H1 (cell line): ENCODE data around the gene COL27A1. TPM values are rescaled to one million over a fixed set of nuclear protein-coding genes. Genes with fewer than 3 reads are reported as not detected.

Experiments
- polyA plus RNA-seq, 7 experiments: library from polyadenylated mRNA; depleted of rRNA in 3 of 7; stranded (reverse) in 5 of 7; unstranded in 2 of 7; fragments of >200 nt in 5 of 7; fragments of 200-250 nt in 2 of 7; gene quantifications; 1 replicate in 5 of 7; 2 replicates in 1 of 7; 4 replicates in 1 of 7; pipeline versions ENCODE4 v1.2.1 to v1.2.3, GENCODE V29; 2011 to 2013; ENCODE audit warnings: missing spikeins in 2 of 7, mixed read lengths in 2 of 7
- total RNA-seq: library from RNA; stranded (reverse); fragmentation: NEBNext Ultra II Directional; extraction: Animal tissue kit (Norgen Biotek cat#: 25700); gene quantifications from 2 replicates; pipeline ENCODE4 v1.2.1, GENCODE V29; 2021
- TF ChIP-seq, protein P1 (sequence below): fragments of 300-600 bp; sonication (generic); IDR thresholded peaks from 2 replicates; pipeline ENCODE4 v1.7.1; 2012; ENCODE audit warnings: low read length, moderate library complexity, mild to moderate bottlenecking, inconsistent platforms; ENCODE audit not compliant: insufficient replicate concordance
- TF ChIP-seq, protein P2 (sequence below): IDR thresholded peaks from 2 replicates; pipeline ENCODE4 v1.6.1; 2012; ENCODE audit warnings: inconsistent platforms

COL27A1 gene
- total and polyA plus RNA-seq, 2 of the 8 experiments (the other 6 are each of a cell fraction or from before 2014, with no cell fraction given), result 15.1 to 22.8 TPM

DNA sequence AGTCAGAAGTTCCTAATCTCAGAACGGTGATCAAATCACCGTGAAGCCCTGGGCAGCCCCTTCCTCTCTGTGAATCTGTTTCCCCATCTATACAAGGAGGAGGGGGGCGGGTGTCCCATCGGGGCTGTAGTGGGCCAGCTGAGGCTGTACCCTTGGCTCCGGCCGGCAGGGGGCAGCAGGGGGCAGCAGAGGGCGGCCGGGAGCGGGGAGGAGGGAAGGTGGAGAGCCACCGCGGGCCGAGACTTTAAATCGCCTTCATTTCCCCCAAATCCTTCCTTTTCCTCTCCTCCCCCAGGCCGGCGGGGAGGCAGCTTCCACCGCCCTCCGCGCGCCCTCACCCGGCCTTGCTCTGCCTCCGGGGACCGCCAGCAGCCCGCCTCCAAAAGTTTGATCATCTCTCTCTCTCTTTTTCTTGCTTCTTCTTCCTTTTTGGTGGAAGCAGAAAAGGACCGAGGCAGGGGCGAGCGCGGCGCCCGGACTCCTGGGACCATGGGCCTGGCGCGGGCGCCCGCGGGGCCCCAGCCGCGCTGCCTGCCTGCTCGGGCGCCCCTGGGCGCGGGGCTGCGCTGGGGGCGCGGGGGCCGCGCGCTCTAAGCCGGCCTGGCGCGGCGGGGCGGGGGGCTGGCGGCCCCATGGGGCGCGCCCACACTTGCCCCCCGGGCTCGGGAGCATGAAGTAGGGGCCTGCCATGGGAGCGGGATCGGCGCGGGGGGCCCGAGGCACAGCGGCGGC, at the start of gene COL27A1 (continued):
- TF ChIP-seq, protein P1, sequence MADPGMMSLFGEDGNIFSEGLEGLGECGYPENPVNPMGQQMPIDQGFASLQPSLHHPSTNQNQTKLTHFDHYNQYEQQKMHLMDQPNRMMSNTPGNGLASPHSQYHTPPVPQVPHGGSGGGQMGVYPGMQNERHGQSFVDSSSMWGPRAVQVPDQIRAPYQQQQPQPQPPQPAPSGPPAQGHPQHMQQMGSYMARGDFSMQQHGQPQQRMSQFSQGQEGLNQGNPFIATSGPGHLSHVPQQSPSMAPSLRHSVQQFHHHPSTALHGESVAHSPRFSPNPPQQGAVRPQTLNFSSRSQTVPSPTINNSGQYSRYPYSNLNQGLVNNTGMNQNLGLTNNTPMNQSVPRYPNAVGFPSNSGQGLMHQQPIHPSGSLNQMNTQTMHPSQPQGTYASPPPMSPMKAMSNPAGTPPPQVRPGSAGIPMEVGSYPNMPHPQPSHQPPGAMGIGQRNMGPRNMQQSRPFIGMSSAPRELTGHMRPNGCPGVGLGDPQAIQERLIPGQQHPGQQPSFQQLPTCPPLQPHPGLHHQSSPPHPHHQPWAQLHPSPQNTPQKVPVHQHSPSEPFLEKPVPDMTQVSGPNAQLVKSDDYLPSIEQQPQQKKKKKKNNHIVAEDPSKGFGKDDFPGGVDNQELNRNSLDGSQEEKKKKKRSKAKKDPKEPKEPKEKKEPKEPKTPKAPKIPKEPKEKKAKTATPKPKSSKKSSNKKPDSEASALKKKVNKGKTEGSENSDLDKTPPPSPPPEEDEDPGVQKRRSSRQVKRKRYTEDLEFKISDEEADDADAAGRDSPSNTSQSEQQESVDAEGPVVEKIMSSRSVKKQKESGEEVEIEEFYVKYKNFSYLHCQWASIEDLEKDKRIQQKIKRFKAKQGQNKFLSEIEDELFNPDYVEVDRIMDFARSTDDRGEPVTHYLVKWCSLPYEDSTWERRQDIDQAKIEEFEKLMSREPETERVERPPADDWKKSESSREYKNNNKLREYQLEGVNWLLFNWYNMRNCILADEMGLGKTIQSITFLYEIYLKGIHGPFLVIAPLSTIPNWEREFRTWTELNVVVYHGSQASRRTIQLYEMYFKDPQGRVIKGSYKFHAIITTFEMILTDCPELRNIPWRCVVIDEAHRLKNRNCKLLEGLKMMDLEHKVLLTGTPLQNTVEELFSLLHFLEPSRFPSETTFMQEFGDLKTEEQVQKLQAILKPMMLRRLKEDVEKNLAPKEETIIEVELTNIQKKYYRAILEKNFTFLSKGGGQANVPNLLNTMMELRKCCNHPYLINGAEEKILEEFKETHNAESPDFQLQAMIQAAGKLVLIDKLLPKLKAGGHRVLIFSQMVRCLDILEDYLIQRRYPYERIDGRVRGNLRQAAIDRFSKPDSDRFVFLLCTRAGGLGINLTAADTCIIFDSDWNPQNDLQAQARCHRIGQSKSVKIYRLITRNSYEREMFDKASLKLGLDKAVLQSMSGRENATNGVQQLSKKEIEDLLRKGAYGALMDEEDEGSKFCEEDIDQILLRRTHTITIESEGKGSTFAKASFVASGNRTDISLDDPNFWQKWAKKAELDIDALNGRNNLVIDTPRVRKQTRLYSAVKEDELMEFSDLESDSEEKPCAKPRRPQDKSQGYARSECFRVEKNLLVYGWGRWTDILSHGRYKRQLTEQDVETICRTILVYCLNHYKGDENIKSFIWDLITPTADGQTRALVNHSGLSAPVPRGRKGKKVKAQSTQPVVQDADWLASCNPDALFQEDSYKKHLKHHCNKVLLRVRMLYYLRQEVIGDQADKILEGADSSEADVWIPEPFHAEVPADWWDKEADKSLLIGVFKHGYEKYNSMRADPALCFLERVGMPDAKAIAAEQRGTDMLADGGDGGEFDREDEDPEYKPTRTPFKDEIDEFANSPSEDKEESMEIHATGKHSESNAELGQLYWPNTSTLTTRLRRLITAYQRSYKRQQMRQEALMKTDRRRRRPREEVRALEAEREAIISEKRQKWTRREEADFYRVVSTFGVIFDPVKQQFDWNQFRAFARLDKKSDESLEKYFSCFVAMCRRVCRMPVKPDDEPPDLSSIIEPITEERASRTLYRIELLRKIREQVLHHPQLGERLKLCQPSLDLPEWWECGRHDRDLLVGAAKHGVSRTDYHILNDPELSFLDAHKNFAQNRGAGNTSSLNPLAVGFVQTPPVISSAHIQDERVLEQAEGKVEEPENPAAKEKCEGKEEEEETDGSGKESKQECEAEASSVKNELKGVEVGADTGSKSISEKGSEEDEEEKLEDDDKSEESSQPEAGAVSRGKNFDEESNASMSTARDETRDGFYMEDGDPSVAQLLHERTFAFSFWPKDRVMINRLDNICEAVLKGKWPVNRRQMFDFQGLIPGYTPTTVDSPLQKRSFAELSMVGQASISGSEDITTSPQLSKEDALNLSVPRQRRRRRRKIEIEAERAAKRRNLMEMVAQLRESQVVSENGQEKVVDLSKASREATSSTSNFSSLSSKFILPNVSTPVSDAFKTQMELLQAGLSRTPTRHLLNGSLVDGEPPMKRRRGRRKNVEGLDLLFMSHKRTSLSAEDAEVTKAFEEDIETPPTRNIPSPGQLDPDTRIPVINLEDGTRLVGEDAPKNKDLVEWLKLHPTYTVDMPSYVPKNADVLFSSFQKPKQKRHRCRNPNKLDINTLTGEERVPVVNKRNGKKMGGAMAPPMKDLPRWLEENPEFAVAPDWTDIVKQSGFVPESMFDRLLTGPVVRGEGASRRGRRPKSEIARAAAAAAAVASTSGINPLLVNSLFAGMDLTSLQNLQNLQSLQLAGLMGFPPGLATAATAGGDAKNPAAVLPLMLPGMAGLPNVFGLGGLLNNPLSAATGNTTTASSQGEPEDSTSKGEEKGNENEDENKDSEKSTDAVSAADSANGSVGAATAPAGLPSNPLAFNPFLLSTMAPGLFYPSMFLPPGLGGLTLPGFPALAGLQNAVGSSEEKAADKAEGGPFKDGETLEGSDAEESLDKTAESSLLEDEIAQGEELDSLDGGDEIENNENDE, result no peak
- TF ChIP-seq, protein P2, sequence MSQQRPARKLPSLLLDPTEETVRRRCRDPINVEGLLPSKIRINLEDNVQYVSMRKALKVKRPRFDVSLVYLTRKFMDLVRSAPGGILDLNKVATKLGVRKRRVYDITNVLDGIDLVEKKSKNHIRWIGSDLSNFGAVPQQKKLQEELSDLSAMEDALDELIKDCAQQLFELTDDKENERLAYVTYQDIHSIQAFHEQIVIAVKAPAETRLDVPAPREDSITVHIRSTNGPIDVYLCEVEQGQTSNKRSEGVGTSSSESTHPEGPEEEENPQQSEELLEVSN, result no peak
